ENCODE measurements around the gene SPATA2L. TPM values are rescaled to one million over a fixed set of nuclear protein-coding genes. Genes with fewer than 3 reads are reported as not detected.
A peak's percentile ranks its signal among the peaks of the same experiment; 100 is the strongest.

The SPATA2L gene
- total and polyA plus RNA-seq, 2 of the 13 experiments (the other 11 are each of a cell fraction or from before 2014, with no cell fraction given) = 9.1 to 20.7 TPM

DNA sequence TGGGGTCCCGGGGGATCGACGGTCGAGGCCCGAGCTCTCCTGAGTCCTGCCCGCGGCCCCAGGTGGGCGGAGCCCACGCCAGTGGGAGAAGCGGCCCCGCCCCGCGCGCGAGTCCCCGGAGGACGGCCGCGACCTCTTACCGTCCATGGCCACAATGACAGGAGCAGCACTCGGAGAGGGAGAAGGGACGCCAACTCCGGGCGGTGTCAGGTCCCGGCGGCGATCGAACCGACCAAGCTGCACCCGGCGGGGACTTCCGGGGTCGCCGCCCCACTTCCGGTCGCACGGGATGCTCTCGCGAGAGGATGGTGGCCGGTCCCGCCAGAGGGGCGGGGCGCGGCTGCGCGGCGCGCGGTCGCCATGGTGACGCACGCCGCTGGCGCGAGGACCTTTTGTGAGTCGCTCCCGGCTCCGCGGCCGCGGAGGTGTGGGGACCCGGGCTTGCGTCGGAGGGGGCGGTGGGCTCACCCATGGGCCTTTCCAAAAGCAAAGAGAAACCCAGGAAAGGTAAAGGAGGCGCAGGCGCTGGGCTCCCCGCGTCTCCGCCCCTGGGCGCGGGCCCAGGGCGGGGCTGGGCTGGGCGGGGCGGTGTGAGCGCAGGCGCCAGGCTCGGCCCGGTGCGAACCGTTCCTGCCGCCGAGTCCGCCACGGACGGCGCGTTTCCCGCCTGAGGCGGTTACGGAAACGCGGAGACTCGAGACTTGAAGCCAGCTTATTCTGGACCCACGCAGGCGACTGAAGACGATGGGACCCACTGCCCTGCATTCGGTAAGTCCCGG is 43.9 kb downstream of the SPATA2L start, which contains the start of the genes CHMP1A and SPATA33 (continued):
- TF ChIP-seq ZC3H13 (CRISPR knock-in tag; IDR thresholded peaks at IDR 0.05) (peak; percentile 85), ATF1 (CRISPR knock-in tag; IDR thresholded peaks at IDR 0.05) (no peak), SALL1 (CRISPR knock-in tag; IDR thresholded peaks at IDR 0.05) (peak; percentile 68), DNMT1 (CRISPR knock-in tag; IDR thresholded peaks at IDR 0.05) (peak; percentile 47; the same call in 1 of the 2 replicates), CHD2 (IDR thresholded peaks at IDR 0.05; ENCODE audit: low read depth, low read length) (peak; percentile 96), ZNF24 (IDR thresholded peaks at IDR 0.05) (no peak), ZNF567 (CRISPR knock-in tag; IDR thresholded peaks at IDR 0.05; ENCODE audit: borderline replicate concordance) (peak; percentile 83; the same call in 1 of the 2 replicates), SMAD3 (CRISPR knock-in tag; IDR thresholded peaks at IDR 0.05) (no peak), NFE2L1 (CRISPR knock-in tag; IDR thresholded peaks at IDR 0.05; ENCODE audit: borderline replicate concordance) (no peak), ARNTL (CRISPR knock-in tag; IDR thresholded peaks at IDR 0.05) (no peak; the same call in 1 of the 2 replicates), ZNF333 (CRISPR knock-in tag; IDR thresholded peaks at IDR 0.05; ENCODE audit: borderline replicate concordance) (no peak; the same call in 1 of the 2 replicates), HNF4A (CRISPR knock-in tag; IDR thresholded peaks at IDR 0.05) (peak; percentile 37; the same call in 1 of the 2 replicates), ZNF329 (CRISPR knock-in tag; IDR thresholded peaks at IDR 0.05; ENCODE audit: low read depth) (peak; percentile 23; the same call in 1 of the 2 replicates), ELF1 (CRISPR knock-in tag; IDR thresholded peaks at IDR 0.05) (peak; percentile 95), POLR2A (IDR thresholded peaks at IDR 0.05; ENCODE audit: insufficient read depth in 1 of 2, low read depth in 2 of 2, low read length in 2 of 2) (peak; percentile 62 to 72), MTF1 (CRISPR knock-in tag; IDR thresholded peaks at IDR 0.05) (peak; percentile 91), BORCS8-MEF2B (CRISPR knock-in tag; IDR thresholded peaks at IDR 0.05) (peak; percentile 77), ZNF879 (CRISPR knock-in tag; IDR thresholded peaks at IDR 0.05) (peak; percentile 40; the same call in 1 of the 2 replicates), ZNF17 (CRISPR knock-in tag; IDR thresholded peaks at IDR 0.05) (no peak), ZNF225 (CRISPR knock-in tag; IDR thresholded peaks at IDR 0.05) (no peak)
- TF ChIP-seq, protein P1, sequence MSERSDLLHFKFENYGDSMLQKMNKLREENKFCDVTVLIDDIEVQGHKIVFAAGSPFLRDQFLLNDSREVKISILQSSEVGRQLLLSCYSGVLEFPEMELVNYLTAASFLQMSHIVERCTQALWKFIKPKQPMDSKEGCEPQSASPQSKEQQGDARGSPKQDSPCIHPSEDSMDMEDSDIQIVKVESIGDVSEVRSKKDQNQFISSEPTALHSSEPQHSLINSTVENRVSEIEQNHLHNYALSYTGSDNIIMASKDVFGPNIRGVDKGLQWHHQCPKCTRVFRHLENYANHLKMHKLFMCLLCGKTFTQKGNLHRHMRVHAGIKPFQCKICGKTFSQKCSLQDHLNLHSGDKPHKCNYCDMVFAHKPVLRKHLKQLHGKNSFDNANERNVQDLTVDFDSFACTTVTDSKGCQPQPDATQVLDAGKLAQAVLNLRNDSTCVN (CRISPR knock-in tag; IDR thresholded peaks at IDR 0.05; ENCODE audit: borderline replicate concordance) = peak; percentile 82
- TF ChIP-seq, protein P2, sequence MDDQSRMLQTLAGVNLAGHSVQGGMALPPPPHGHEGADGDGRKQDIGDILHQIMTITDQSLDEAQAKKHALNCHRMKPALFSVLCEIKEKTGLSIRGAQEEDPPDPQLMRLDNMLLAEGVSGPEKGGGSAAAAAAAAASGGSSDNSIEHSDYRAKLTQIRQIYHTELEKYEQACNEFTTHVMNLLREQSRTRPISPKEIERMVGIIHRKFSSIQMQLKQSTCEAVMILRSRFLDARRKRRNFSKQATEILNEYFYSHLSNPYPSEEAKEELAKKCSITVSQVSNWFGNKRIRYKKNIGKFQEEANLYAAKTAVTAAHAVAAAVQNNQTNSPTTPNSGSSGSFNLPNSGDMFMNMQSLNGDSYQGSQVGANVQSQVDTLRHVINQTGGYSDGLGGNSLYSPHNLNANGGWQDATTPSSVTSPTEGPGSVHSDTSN (CRISPR knock-in tag; IDR thresholded peaks at IDR 0.05; ENCODE audit: borderline replicate concordance) = peak; percentile 42; the same call in 1 of the 2 replicates
- TF ChIP-seq, protein P3, sequence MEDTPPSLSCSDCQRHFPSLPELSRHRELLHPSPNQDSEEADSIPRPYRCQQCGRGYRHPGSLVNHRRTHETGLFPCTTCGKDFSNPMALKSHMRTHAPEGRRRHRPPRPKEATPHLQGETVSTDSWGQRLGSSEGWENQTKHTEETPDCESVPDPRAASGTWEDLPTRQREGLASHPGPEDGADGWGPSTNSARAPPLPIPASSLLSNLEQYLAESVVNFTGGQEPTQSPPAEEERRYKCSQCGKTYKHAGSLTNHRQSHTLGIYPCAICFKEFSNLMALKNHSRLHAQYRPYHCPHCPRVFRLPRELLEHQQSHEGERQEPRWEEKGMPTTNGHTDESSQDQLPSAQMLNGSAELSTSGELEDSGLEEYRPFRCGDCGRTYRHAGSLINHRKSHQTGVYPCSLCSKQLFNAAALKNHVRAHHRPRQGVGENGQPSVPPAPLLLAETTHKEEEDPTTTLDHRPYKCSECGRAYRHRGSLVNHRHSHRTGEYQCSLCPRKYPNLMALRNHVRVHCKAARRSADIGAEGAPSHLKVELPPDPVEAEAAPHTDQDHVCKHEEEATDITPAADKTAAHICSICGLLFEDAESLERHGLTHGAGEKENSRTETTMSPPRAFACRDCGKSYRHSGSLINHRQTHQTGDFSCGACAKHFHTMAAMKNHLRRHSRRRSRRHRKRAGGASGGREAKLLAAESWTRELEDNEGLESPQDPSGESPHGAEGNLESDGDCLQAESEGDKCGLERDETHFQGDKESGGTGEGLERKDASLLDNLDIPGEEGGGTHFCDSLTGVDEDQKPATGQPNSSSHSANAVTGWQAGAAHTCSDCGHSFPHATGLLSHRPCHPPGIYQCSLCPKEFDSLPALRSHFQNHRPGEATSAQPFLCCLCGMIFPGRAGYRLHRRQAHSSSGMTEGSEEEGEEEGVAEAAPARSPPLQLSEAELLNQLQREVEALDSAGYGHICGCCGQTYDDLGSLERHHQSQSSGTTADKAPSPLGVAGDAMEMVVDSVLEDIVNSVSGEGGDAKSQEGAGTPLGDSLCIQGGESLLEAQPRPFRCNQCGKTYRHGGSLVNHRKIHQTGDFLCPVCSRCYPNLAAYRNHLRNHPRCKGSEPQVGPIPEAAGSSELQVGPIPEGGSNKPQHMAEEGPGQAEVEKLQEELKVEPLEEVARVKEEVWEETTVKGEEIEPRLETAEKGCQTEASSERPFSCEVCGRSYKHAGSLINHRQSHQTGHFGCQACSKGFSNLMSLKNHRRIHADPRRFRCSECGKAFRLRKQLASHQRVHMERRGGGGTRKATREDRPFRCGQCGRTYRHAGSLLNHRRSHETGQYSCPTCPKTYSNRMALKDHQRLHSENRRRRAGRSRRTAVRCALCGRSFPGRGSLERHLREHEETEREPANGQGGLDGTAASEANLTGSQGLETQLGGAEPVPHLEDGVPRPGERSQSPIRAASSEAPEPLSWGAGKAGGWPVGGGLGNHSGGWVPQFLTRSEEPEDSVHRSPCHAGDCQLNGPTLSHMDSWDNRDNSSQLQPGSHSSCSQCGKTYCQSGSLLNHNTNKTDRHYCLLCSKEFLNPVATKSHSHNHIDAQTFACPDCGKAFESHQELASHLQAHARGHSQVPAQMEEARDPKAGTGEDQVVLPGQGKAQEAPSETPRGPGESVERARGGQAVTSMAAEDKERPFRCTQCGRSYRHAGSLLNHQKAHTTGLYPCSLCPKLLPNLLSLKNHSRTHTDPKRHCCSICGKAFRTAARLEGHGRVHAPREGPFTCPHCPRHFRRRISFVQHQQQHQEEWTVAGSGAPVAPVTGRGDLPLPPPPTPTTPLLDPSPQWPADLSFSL (CRISPR knock-in tag; IDR thresholded peaks at IDR 0.05) = no peak
